HCT116 (cell line): Measurements from ENCODE around the gene CCDC138. TPM values are rescaled to one million over a fixed set of nuclear protein-coding genes. Genes with fewer than 3 reads are reported as not detected.

Source experiments
- ATAC-seq: fragments of 200-7000 bp; cut with Tn5 transposase; 2 replicates; pipeline ENCODE4 v1.9.1; 2020; ENCODE audit warnings: mild to moderate bottlenecking, moderate library complexity
- BruUV-seq: library from RNA; stranded (reverse); fragments of 400-500 nt; replicated peaks from 2 replicates; lab custom pipeline; 2021; lab: Mats Ljungman, UMichigan
- CTCF ChIA-PET: fragments of 300-600 bp; sonication (Branson Sonifier 250); formaldehyde crosslinking; loops from one replicate; lab custom pipeline; 2021; ENCODE audit warnings: antibody characterized with exemption; lab: Charles Lee
- POLR2A ChIA-PET: fragments of 300-600, 350-600 bp; sonication (Branson Sonifier 250); formaldehyde crosslinking; loops from one replicate; lab custom pipeline; 2021; ENCODE audit warnings: antibody characterized with exemption; lab: Charles Lee
- RAD21 ChIA-PET, 2 experiments: fragments of 300-600 bp; sonication (Branson Sonifier 250); formaldehyde crosslinking; loops; one replicate each; lab custom pipeline; 2023; ENCODE audit warnings: low total read pairs in 2 of 2; ENCODE audit not compliant: uncharacterized antibody in 2 of 2, unreplicated experiment in 2 of 2, low non-redundant PET in 1 of 2; lab: Charles Lee
- DNase-seq: peaks from one replicate; pipeline ENCODE4 v3.0.0-alpha.2; 2010; ENCODE audit warnings: low read depth, low spot score
- H2AFZ ChIP-seq: fragments of 200-600 bp; shearing (Covaris generic), sonication (generic); 2 replicates; pipeline ENCODE4 v1.6.1; 2017; ENCODE audit warnings: low read depth, mixed run types, mixed read lengths, antibody characterized with exemption, low read length; ENCODE audit not compliant: poor library complexity, severe bottlenecking
- H3K27ac ChIP-seq: 2 replicates; pipeline ENCODE4 v1.5.1; 2012; ENCODE audit warnings: low read depth, low read length
- H3K27me3 ChIP-seq: fragments of 200-600 bp; sonication (generic); 2 replicates; pipeline ENCODE4 v1.6.1; 2016; ENCODE audit warnings: mixed run types, low read length, mixed read lengths; ENCODE audit not compliant: insufficient read depth
- H3K36me3 ChIP-seq, 2 experiments: fragments of 200-500 bp in 1 of 2; fragments of 200-600 bp in 1 of 2; sonication (Bioruptor generic) in 1 of 2; sonication (generic) in 1 of 2; 2 replicates each; pipeline versions ENCODE4 v1.5.1 to v1.6.1; 2014 to 2016; ENCODE audit warnings: low read length in 2 of 2, inconsistent platforms in 1 of 2, mixed read lengths in 1 of 2, mixed run types in 1 of 2; ENCODE audit not compliant: insufficient read depth in 2 of 2, control insufficient read depth in 1 of 2
- H3K4me1 ChIP-seq, 2 experiments: fragments of 200-600 bp in 1 of 2; sonication (generic) in 1 of 2; 2 replicates each; pipeline versions ENCODE4 v1.5.1 to v1.6.1; 2012 to 2017; ENCODE audit warnings: low read length in 2 of 2, inconsistent platforms in 1 of 2, mild to moderate bottlenecking in 1 of 2, mixed read lengths in 1 of 2, mixed run types in 1 of 2, moderate library complexity in 1 of 2; ENCODE audit not compliant: insufficient read depth in 2 of 2, control insufficient read depth in 1 of 2
- H3K4me2 ChIP-seq: fragments of 200-600 bp; sonication (generic); 2 replicates; pipeline ENCODE4 v1.6.1; 2017; ENCODE audit warnings: mixed run types, low read length, mixed read lengths
- H3K4me3 ChIP-seq, 2 experiments: fragments of 200-600 bp in 1 of 2; sonication (generic) in 1 of 2; replicated peaks in 1 of 2; 2 replicates each; pipeline ENCODE4 v1.5.1; 2011 to 2016; ENCODE audit warnings: low read length in 2 of 2, control low read depth in 1 of 2, low read depth in 1 of 2, mild to moderate bottlenecking in 1 of 2, mixed read lengths in 1 of 2, mixed run types in 1 of 2
- H3K79me2 ChIP-seq: fragments of 200-600 bp; sonication (generic); 2 replicates; pipeline ENCODE4 v1.6.1; 2017; ENCODE audit warnings: mild to moderate bottlenecking, mixed run types, low read length, moderate library complexity, mixed read lengths; ENCODE audit not compliant: insufficient read depth
- H3K9ac ChIP-seq: fragments of 200-600 bp; sonication (generic); 2 replicates; pipeline ENCODE4 v1.6.1; 2016; ENCODE audit warnings: low read length, mixed read lengths
- H3K9me2 ChIP-seq: fragments of 200-600 bp; sonication (generic), shearing (Covaris generic); 2 replicates; pipeline ENCODE4 v1.6.1; 2017; ENCODE audit warnings: mixed run types, mild to moderate bottlenecking, moderate library complexity; ENCODE audit not compliant: insufficient read depth
- H3K9me3 ChIP-seq, 2 experiments: fragments of 200-500 bp in 1 of 2; fragments of 200-600 bp in 1 of 2; sonication (Bioruptor generic) in 1 of 2; sonication (generic) in 1 of 2; 2 replicates each; pipeline ENCODE4 v1.6.1; 2014 to 2017; ENCODE audit warnings: low read length in 2 of 2, mixed read lengths in 2 of 2, inconsistent platforms in 1 of 2, low read depth in 1 of 2, mild to moderate bottlenecking in 1 of 2, mixed run types in 1 of 2, moderate library complexity in 1 of 2; ENCODE audit not compliant: control insufficient read depth in 1 of 2, insufficient read depth in 1 of 2
- H4K20me1 ChIP-seq: fragments of 200-600 bp; sonication (generic), shearing (Covaris generic); 2 replicates; pipeline ENCODE4 v1.6.1; 2017; ENCODE audit warnings: mixed run types, mild to moderate bottlenecking, moderate library complexity; ENCODE audit not compliant: insufficient read depth
- CBX3 ChIP-seq: IDR thresholded peaks from 2 replicates; pipeline ENCODE4 v1.6.1; 2012; ENCODE audit warnings: low read depth
- CEBPB ChIP-seq: IDR thresholded peaks from 2 replicates; pipeline ENCODE4 v1.6.1; 2012; ENCODE audit warnings: low read depth
- EGR1 ChIP-seq: IDR thresholded peaks from 2 replicates; pipeline ENCODE4 v1.6.1; 2012; ENCODE audit warnings: low read depth
- EZH2 ChIP-seq: fragments of 200-600 bp; sonication (generic); IDR thresholded peaks from 2 replicates; pipeline ENCODE4 v1.6.1; 2017; ENCODE audit warnings: antibody characterized with exemption, mixed run types
- EZH2phosphoT487 ChIP-seq: fragments of 200-600 bp; IDR thresholded peaks from 2 replicates; pipeline ENCODE4 v1.6.1; 2018; ENCODE audit warnings: antibody characterized with exemption, borderline replicate concordance
- SIN3A ChIP-seq: IDR thresholded peaks from 2 replicates; pipeline ENCODE4 v1.6.1; 2012; ENCODE audit warnings: low read depth
- SRF ChIP-seq: IDR thresholded peaks from 2 replicates; pipeline ENCODE4 v1.6.1; 2012; ENCODE audit warnings: low read depth
- ZNF274 ChIP-seq: fragments of 200-500 bp; sonication (Bioruptor generic); IDR thresholded peaks from 2 replicates; pipeline ENCODE4 v1.6.1; 2014; ENCODE audit warnings: mild to moderate bottlenecking, low read depth, low read length, inconsistent platforms
- intact Hi-C: fragments of 100-400 bp; cut with micrococcal nuclease; formaldehyde crosslinking; loops from 2 replicates; pipeline ENCODE4 v1.10.0; 2022
- total RNA-seq: library from RNA; stranded (reverse); gene quantifications from one replicate; pipeline ENCODE4 v1.2.1, GENCODE V29; 2021; ENCODE audit not compliant: unreplicated experiment
- TF ChIP-seq, protein P1 (sequence below): IDR thresholded peaks from 2 replicates; pipeline ENCODE4 v1.6.1; 2012
- TF ChIP-seq, protein P2 (sequence below), 3 experiments: fragments of 200-600 bp in 1 of 3; sonication (generic) in 1 of 3; IDR thresholded peaks in 2 of 3; conservative IDR thresholded peaks in 1 of 3; 2 replicates each; pipeline ENCODE4 v1.5.1; 2012 to 2017; ENCODE audit warnings: low read depth in 2 of 3, low read length in 2 of 3, antibody characterized with exemption in 1 of 3, borderline replicate concordance in 1 of 3, control low read depth in 1 of 3, mild to moderate bottlenecking in 1 of 3, mixed read lengths in 1 of 3, mixed run types in 1 of 3, moderate library complexity in 1 of 3; ENCODE audit not compliant: insufficient read depth in 1 of 3
- TF ChIP-seq, protein P3 (sequence below): IDR thresholded peaks from 2 replicates; pipeline ENCODE4 v1.6.1; 2012; ENCODE audit warnings: low read depth
- TF ChIP-seq, protein P4 (sequence below): IDR thresholded peaks from 2 replicates; pipeline ENCODE4 v1.6.1; 2011; ENCODE audit warnings: mild to moderate bottlenecking, low read length, moderate library complexity; ENCODE audit not compliant: insufficient replicate concordance; ENCODE audit errors: extremely low read depth

The CCDC138 gene
- total RNA-seq, 1 experiment from 2014 or later, result 13.4 TPM

DNA sequence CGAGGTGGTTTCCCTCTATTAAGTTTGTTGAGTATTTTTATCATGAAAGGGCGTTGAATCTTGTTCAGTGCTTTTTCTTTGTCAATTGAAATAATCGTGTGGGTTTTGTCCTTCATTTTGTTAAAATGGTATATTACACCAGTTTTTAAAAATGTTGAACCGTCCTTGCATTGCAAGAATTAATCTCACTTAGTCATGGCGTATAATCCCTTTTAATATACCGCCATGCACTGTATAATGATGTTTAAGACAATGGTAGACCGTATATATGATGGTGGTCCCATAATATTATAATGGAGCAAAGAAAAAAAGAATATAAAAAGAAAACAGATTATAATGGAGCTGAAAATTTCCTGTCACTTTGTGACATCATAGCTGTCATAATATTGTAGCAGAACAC lies 50.6 kb downstream of the CCDC138 start:
- ChIA-PET RAD21 (no interaction called here), POLR2A (no interaction called here), CTCF (no interaction called here)
- Histone ChIP-seq H2AFZ (no peak overlapping the region), H3K36me3 (peaks cover 2 to 9% of the 10 kb centered on the region in 2 experiments; a peak in 1 of 4 replicates), H4K20me1 (no peaks in the 10 kb centered on the region), H3K4me3 (no peak overlapping the region), H3K9me3 (0 out of 4 replicates have a peak, but pooled peaks cover 0 to 5% of the 10 kb centered on the region in 2 experiments), H3K4me1 (no peaks in the 10 kb centered on the region), H3K79me2 (no peaks in the 10 kb centered on the region), H3K9me2 (no peaks in the 10 kb centered on the region), H3K4me2 (no peak overlapping the region), H3K27me3 (no peaks in the 10 kb centered on the region), H3K9ac (no peak overlapping the region), H3K27ac (no peak overlapping the region)
- DNase-seq (no peak), ATAC-seq (no peak)
- intact Hi-C loops, result no loop called here
- no TSS peak for BruUV-seq
- no peak for TF ChIP-seq EZH2
- no peak for TF ChIP-seq EGR1
- no peak for TF ChIP-seq CBX3
- TF ChIP-seq, protein P1, sequence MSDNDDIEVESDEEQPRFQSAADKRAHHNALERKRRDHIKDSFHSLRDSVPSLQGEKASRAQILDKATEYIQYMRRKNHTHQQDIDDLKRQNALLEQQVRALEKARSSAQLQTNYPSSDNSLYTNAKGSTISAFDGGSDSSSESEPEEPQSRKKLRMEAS, result no peak
- TF ChIP-seq, protein P2, sequence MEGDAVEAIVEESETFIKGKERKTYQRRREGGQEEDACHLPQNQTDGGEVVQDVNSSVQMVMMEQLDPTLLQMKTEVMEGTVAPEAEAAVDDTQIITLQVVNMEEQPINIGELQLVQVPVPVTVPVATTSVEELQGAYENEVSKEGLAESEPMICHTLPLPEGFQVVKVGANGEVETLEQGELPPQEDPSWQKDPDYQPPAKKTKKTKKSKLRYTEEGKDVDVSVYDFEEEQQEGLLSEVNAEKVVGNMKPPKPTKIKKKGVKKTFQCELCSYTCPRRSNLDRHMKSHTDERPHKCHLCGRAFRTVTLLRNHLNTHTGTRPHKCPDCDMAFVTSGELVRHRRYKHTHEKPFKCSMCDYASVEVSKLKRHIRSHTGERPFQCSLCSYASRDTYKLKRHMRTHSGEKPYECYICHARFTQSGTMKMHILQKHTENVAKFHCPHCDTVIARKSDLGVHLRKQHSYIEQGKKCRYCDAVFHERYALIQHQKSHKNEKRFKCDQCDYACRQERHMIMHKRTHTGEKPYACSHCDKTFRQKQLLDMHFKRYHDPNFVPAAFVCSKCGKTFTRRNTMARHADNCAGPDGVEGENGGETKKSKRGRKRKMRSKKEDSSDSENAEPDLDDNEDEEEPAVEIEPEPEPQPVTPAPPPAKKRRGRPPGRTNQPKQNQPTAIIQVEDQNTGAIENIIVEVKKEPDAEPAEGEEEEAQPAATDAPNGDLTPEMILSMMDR (IDR thresholded peaks at IDR 0.05 in 2 of 3, conservative IDR thresholded peaks at IDR 0.05 in 1 of 3; ENCODE audit: borderline replicate concordance in 1 of 3, insufficient read depth in 1 of 3, low read depth in 2 of 3, low read length in 2 of 3), result no peak
- no peak for TF ChIP-seq SIN3A
- TF ChIP-seq ZNF274, result no peak
- no peak for TF ChIP-seq CEBPB
- TF ChIP-seq, protein P3, sequence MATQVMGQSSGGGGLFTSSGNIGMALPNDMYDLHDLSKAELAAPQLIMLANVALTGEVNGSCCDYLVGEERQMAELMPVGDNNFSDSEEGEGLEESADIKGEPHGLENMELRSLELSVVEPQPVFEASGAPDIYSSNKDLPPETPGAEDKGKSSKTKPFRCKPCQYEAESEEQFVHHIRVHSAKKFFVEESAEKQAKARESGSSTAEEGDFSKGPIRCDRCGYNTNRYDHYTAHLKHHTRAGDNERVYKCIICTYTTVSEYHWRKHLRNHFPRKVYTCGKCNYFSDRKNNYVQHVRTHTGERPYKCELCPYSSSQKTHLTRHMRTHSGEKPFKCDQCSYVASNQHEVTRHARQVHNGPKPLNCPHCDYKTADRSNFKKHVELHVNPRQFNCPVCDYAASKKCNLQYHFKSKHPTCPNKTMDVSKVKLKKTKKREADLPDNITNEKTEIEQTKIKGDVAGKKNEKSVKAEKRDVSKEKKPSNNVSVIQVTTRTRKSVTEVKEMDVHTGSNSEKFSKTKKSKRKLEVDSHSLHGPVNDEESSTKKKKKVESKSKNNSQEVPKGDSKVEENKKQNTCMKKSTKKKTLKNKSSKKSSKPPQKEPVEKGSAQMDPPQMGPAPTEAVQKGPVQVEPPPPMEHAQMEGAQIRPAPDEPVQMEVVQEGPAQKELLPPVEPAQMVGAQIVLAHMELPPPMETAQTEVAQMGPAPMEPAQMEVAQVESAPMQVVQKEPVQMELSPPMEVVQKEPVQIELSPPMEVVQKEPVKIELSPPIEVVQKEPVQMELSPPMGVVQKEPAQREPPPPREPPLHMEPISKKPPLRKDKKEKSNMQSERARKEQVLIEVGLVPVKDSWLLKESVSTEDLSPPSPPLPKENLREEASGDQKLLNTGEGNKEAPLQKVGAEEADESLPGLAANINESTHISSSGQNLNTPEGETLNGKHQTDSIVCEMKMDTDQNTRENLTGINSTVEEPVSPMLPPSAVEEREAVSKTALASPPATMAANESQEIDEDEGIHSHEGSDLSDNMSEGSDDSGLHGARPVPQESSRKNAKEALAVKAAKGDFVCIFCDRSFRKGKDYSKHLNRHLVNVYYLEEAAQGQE, result no peak
- TF ChIP-seq EZH2phosphoT487, result no peak
- TF ChIP-seq, protein P4, sequence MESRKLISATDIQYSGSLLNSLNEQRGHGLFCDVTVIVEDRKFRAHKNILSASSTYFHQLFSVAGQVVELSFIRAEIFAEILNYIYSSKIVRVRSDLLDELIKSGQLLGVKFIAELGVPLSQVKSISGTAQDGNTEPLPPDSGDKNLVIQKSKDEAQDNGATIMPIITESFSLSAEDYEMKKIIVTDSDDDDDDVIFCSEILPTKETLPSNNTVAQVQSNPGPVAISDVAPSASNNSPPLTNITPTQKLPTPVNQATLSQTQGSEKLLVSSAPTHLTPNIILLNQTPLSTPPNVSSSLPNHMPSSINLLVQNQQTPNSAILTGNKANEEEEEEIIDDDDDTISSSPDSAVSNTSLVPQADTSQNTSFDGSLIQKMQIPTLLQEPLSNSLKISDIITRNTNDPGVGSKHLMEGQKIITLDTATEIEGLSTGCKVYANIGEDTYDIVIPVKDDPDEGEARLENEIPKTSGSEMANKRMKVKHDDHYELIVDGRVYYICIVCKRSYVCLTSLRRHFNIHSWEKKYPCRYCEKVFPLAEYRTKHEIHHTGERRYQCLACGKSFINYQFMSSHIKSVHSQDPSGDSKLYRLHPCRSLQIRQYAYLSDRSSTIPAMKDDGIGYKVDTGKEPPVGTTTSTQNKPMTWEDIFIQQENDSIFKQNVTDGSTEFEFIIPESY, result no peak
- TF ChIP-seq SRF, result no peak
